Heart left ventricle (tissue), 13 donors: ENCODE measurements around the gene PPIF.

ENCODE experiments used
- CTCF ChIP-seq, 12 donors: fragments of 200-600 bp; sonication (generic) in 4 of 12; IDR thresholded peaks; one replicate each; pipeline versions ENCODE4 v1.5.0 to v1.8.0; 2018 to 2022; ENCODE audit warnings: antibody characterized with exemption in 12 of 12, mild to moderate bottlenecking in 5 of 12
- POLR2A ChIP-seq, 2 donors: fragments of 450-650 bp; IDR thresholded peaks; one replicate each; pipeline ENCODE4 v1.6.1; 2017; ENCODE audit warnings: antibody characterized with exemption in 2 of 2, mild to moderate bottlenecking in 2 of 2, moderate library complexity in 2 of 2
- donor health status: ischemic (EF 13 %, LVEDD 7.1; RV severe dilation, severe dysfunction).
- donor health status: DM: no; HTN: yes; CAD: no.
- donor health status: DM: no; HTN: no; CAD: no.
- donor health status: ischemic (EF 25% LVEDD 6.9; RV normal size, moderate dysfunction).
- donor health status: ischemic (EF 25% LVEDD 5.7; RV mildly dilated, moderate dysfunction).
- donor health status: ischemic (EF 35%, LVEDD 5.7; RV mildly dilated, moderate dysfunction).
- donor health status: nonischemic (EF 11% LVEDD 7.7; RV severe dilation, severe dysfunction).
- donor health status: DM: yes; HTN: yes; CAD: no.
- donor health status: PGD.
- donor health status: ischemic (EF 29% LVEDD 5.4; RV normal size, mild dysfunction).
- donor health status: nonischemic (EF 23%, LVEDD 6.1; RV moderate dilation, normal function).

GRCh38 chr10:79321494-79321882 lies 25.8 kb upstream of the PPIF start:
- TF ChIP-seq CTCF (IDR thresholded peaks at IDR 0.05) (no peak), POLR2A (IDR thresholded peaks at IDR 0.05) (no peak)
